ENCODE results near the gene PM20D1.
"Not testable (repeated sequence)": the region's sequence is repeated elsewhere in the genome, so short reads cannot be mapped to it uniquely, and the experiment has no call there.

The PM20D1 gene

GRCh38 chr1:205849619-205850355, at the start of gene PM20D1:
Gene PM20D1, minus strand, starts transcription at chr1:205850132. Its CDS starts 60 bp downstream, at chr1:205850072.
- peak; percentile 54 for DNase-seq

GRCh38 chr1:205896351-205896750, 46.4 kb upstream of the PM20D1 start:
- DNase-seq = no peak

- not testable (repeated sequence) for DNase-seq
Observed at GRCh38 chr1:205894119-205894518, 44.2 kb upstream of the PM20D1 start.

GRCh38 chr1:205892175-205892574, 42.2 kb upstream of the PM20D1 start:
- not testable (repeated sequence) for DNase-seq

- not testable (repeated sequence) for DNase-seq
Observed at GRCh38 chr1:205891481-205891880, 41.5 kb upstream of the PM20D1 start.

- not testable (repeated sequence) for DNase-seq
Observed at GRCh38 chr1:205890631-205891030, 40.7 kb upstream of the PM20D1 start.

GRCh38 chr1:205889706-205890105, 39.8 kb upstream of the PM20D1 start:
- not testable (repeated sequence) for DNase-seq

- not testable (repeated sequence) for DNase-seq
Observed at GRCh38 chr1:205889006-205889405, 39.1 kb upstream of the PM20D1 start.

GRCh38 chr1:205883792-205884191, 33.9 kb upstream of the PM20D1 start:
- DNase-seq = no peak

- DNase-seq = no peak
Observed at GRCh38 chr1:205880923-205881322, 31.0 kb upstream of the PM20D1 start.

GRCh38 chr1:205879974-205880373, 30.0 kb upstream of the PM20D1 start:
- DNase-seq = no peak

- DNase-seq = no peak
Observed at GRCh38 chr1:205878026-205878425, 28.1 kb upstream of the PM20D1 start.

GRCh38 chr1:205873148-205873547, 23.2 kb upstream of the PM20D1 start:
- DNase-seq = not testable (repeated sequence)

- DNase-seq = no peak
Observed at GRCh38 chr1:205870236-205870635, 20.3 kb upstream of the PM20D1 start.

GRCh38 chr1:205861540-205861939, 11.6 kb upstream of the PM20D1 start:
- DNase-seq = no peak

- DNase-seq = no peak
Observed at GRCh38 chr1:205858141-205858961, 8.4 kb upstream of the PM20D1 start.

- DNase-seq = not testable (repeated sequence)
Observed at GRCh38 chr1:205857501-205857900, 7.6 kb upstream of the PM20D1 start.

- DNase-seq = no peak
Observed at GRCh38 chr1:205856433-205856832, 6.5 kb upstream of the PM20D1 start.

GRCh38 chr1:205852969-205853368, 3.0 kb upstream of the PM20D1 start:
- no peak for DNase-seq

- no peak for DNase-seq
Observed at GRCh38 chr1:205851993-205852392, 2.1 kb upstream of the PM20D1 start.

- DNase-seq = no peak
Observed at GRCh38 chr1:205843036-205843859, 6.7 kb downstream of the PM20D1 start.

- DNase-seq = no peak
Observed at GRCh38 chr1:205842229-205842628, 7.7 kb downstream of the PM20D1 start.
